Osteoblast (primary cell): Measurements from ENCODE around the gene GDI1. TPM values are rescaled to one million over a fixed set of nuclear protein-coding genes. Genes with fewer than 3 reads are reported as not detected.
A peak's percentile ranks its signal among the peaks of the same experiment; 100 is the strongest.

Experiments
- DNase-seq: peaks from one replicate; pipeline ENCODE4 v3.0.0; 2011; ENCODE audit warnings: low spot score, mixed read lengths; ENCODE audit not compliant: insufficient read length; ENCODE audit errors: missing footprints
- H2AFZ ChIP-seq: 2 replicates; pipeline ENCODE4 v1.6.0; 2011; ENCODE audit warnings: mild to moderate bottlenecking, low read length
- H3K27ac ChIP-seq: 2 replicates; pipeline ENCODE4 v1.5.1; 2011; ENCODE audit warnings: mild to moderate bottlenecking, low read depth, low read length, moderate library complexity
- H3K27me3 ChIP-seq: 2 replicates; pipeline ENCODE4 v1.6.0; 2012; ENCODE audit warnings: mild to moderate bottlenecking, control low read depth, inconsistent platforms, low read length, moderate library complexity; ENCODE audit not compliant: insufficient read depth
- H3K36me3 ChIP-seq: 2 replicates; pipeline ENCODE4 v1.5.1; 2011; ENCODE audit warnings: mild to moderate bottlenecking, low read length, control low read depth, moderate library complexity; ENCODE audit not compliant: insufficient read depth
- H3K4me1 ChIP-seq: 2 replicates; pipeline ENCODE4 v1.5.1; 2011; ENCODE audit warnings: mild to moderate bottlenecking, low read length, control low read depth, moderate library complexity; ENCODE audit not compliant: insufficient read depth
- H3K4me2 ChIP-seq: 2 replicates; pipeline ENCODE4 v1.6.0; 2011; ENCODE audit warnings: mild to moderate bottlenecking, low read length; ENCODE audit not compliant: insufficient read depth
- H3K4me3 ChIP-seq: fragments of 200-600 bp; sonication (generic); 3 replicates; pipeline ENCODE4 v1.5.1; 2012; ENCODE audit warnings: mild to moderate bottlenecking, low read length, inconsistent platforms; ENCODE audit not compliant: insufficient read depth
- H3K79me2 ChIP-seq: 2 replicates; pipeline ENCODE4 v1.6.0; 2012; ENCODE audit warnings: mild to moderate bottlenecking, low read length, control low read depth, inconsistent platforms; ENCODE audit not compliant: insufficient read depth
- H3K9me3 ChIP-seq: 2 replicates; pipeline ENCODE4 v1.5.1; 2011; ENCODE audit warnings: low read depth, low read length, control low read depth
- H4K20me1 ChIP-seq: 2 replicates; pipeline ENCODE4 v1.6.0; 2012; ENCODE audit warnings: mild to moderate bottlenecking, low read length, control low read depth; ENCODE audit not compliant: insufficient read depth
- total RNA-seq: library from RNA; depleted of rRNA; stranded (reverse); fragments of >200 nt; gene quantifications from 2 replicates; pipeline ENCODE4 v1.2.3, GENCODE V29; 2012
- TF ChIP-seq, protein P1 (sequence below): IDR thresholded peaks from 2 replicates; pipeline ENCODE4 v1.5.1; 2011; ENCODE audit warnings: mild to moderate bottlenecking, low read depth, low read length, moderate library complexity; ENCODE audit errors: extremely low read depth

The GDI1 gene
- total RNA-seq, 1 donor, result 74.6 TPM

DNA sequence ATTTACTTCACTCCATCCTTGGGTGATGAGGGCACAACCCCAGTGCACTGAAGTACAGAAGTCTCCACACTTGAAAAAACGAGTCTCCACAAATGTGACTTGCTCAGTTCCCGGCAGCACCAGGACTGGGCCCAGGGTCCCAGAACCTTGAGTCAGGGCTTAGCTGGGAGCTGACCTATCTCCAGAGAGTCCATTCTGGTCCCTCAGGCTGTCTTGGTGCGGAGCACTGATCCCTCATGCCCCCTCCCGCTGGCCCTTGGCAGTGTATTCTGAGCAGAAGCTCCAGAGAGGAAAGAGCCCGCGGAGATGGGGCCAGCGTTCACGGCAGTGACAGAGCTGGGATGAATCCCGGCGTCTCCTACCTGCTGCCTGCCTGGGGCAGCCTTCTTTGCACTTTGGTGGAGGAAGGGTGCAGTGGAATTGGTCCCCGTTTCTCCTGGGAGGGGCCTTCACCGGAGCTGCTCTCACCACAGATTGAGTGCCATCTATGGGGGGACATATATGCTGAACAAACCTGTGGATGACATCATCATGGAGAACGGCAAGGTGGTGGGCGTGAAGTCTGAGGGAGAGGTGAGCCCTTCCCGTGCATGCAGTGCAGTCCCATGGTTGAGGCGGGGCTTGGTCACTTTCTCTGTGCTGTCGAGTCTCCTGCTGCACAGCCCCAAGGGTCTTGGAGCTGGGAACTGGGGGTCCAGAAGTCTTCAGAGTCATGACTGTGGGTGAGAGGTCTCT lies 3.8 kb downstream of the GDI1 start:
- Histone ChIP-seq H4K20me1 (peaks cover 34% of the 10 kb centered on the region), H3K36me3 (peaks cover 24% of the 10 kb centered on the region), H3K79me2 (peaks cover 58% of the 10 kb centered on the region), H3K27ac (no peak overlapping the region), H3K9me3 (no peaks in the 10 kb centered on the region), H2AFZ (no peak overlapping the region), H3K4me1 (peaks cover 19% of the 10 kb centered on the region), H3K4me2 (no peak overlapping the region), H3K27me3 (no peaks in the 10 kb centered on the region), H3K4me3 (no peak overlapping the region)
- no peak for DNase-seq
- TF ChIP-seq, protein P1, sequence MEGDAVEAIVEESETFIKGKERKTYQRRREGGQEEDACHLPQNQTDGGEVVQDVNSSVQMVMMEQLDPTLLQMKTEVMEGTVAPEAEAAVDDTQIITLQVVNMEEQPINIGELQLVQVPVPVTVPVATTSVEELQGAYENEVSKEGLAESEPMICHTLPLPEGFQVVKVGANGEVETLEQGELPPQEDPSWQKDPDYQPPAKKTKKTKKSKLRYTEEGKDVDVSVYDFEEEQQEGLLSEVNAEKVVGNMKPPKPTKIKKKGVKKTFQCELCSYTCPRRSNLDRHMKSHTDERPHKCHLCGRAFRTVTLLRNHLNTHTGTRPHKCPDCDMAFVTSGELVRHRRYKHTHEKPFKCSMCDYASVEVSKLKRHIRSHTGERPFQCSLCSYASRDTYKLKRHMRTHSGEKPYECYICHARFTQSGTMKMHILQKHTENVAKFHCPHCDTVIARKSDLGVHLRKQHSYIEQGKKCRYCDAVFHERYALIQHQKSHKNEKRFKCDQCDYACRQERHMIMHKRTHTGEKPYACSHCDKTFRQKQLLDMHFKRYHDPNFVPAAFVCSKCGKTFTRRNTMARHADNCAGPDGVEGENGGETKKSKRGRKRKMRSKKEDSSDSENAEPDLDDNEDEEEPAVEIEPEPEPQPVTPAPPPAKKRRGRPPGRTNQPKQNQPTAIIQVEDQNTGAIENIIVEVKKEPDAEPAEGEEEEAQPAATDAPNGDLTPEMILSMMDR, result no peak

DNA sequence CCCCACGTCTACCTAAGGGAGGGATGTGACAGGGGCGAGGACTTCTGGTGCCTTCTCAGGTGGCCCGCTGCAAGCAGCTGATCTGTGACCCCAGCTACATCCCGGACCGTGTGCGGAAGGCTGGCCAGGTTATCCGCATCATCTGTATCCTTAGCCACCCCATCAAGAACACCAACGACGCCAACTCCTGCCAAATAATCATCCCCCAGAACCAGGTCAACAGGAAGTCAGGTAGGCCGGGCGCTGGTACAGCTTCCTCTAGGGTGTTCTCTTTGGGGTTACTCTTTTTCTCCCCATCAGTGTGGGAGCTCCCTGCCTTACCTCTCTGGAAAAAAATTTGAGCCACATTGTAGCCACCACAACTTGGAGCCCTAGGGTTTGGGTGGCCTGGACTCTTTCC lies 4.6 kb downstream of the GDI1 start:
- H3K9me3 ChIP-seq, result no peaks in the 10 kb centered on the region
- peaks cover 19% of the 10 kb centered on the region for H3K4me1 ChIP-seq
- peaks cover 32% of the 10 kb centered on the region for H3K36me3 ChIP-seq
- DNase-seq, result no peak
- H3K4me3 ChIP-seq, result no peak overlapping the region
- peaks cover 66% of the 10 kb centered on the region for H3K79me2 ChIP-seq
- no peaks in the 10 kb centered on the region for H3K27me3 ChIP-seq
- no peak overlapping the region for H3K27ac ChIP-seq
- H3K4me2 ChIP-seq, result no peak overlapping the region
- TF ChIP-seq, protein P1, result no peak
- peaks cover 39% of the 10 kb centered on the region for H4K20me1 ChIP-seq
- H2AFZ ChIP-seq, result no peak overlapping the region

DNA sequence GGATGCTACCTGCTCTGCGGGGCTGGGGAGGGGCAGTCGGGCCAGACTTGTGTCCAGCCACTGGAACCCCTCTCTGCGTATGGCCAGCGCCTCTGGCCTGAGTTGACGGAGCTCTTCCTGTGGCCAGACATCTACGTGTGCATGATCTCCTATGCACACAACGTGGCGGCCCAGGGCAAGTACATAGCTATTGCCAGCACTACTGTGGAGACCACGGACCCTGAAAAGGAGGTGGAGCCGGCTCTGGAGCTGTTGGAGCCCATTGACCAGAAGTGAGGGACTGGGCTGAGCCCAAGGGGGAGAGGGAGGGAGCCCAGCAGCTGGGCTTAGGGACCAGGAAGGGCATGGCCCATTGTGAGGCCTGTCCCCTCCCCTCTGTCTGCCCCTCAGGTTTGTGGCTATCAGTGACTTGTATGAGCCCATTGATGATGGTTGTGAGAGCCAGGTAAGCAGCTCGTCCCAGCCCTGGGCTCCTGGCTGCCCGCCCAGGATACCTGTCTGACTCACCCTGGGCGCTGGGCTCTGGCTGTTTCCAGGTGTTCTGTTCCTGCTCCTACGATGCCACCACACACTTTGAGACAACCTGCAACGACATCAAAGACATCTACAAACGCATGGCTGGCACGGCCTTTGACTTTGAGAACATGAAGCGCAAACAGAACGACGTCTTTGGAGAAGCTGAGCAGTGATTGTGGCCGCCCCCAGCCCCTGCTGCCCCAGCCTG lies 5.2 kb downstream of the GDI1 start:
- Histone ChIP-seq H3K79me2 (peaks cover 70% of the 10 kb centered on the region), H4K20me1 (peaks cover 43% of the 10 kb centered on the region), H3K4me2 (no peak overlapping the region), H2AFZ (no peak overlapping the region), H3K27me3 (no peaks in the 10 kb centered on the region), H3K4me1 (peaks cover 19% of the 10 kb centered on the region), H3K27ac (no peak overlapping the region), H3K36me3 (peaks cover 36% of the 10 kb centered on the region), H3K4me3 (no peak overlapping the region), H3K9me3 (no peaks in the 10 kb centered on the region)
- DNase-seq, result peak; percentile 78
- TF ChIP-seq, protein P1, result no peak

DNA sequence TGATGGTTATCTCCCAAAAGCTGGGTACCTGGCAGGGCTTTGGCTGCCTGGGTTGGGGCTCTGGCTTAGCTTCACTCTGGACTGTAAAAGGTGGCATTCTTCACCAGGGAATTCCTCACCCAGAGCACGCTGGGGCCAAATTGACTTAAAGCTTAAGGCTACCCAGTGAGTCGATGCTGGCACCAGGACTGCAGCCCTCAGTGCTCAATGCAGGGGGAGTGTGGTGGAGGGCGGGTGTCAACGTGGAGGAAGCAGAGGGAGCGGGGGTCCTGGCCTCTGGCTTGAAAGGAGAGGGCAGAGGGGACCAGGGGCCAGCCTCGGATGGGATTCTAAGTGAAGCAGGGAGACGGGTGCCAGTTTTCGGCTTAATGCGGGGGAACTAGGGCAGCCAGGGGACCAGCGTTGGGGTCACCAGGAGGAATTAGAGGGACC lies 6.5 kb downstream of the GDI1 start:
- Histone ChIP-seq H3K79me2 (peaks cover 69% of the 10 kb centered on the region), H3K4me1 (peaks cover 15% of the 10 kb centered on the region), H3K4me2 (peak overlapping the region; percentile 37), H3K36me3 (peaks cover 43% of the 10 kb centered on the region), H3K27me3 (no peaks in the 10 kb centered on the region), H3K27ac (peak overlapping the region; percentile 42), H2AFZ (no peak overlapping the region), H4K20me1 (peaks cover 34% of the 10 kb centered on the region), H3K9me3 (no peaks in the 10 kb centered on the region), H3K4me3 (peak overlapping the region; percentile 76)
- TF ChIP-seq, protein P1, result no peak
- DNase-seq, result peak; percentile 86
